Fibroblast of lung (primary cell): Measurements from ENCODE around the gene SUPT5H. TPM values are rescaled to one million over a fixed set of nuclear protein-coding genes. Genes with fewer than 3 reads are reported as not detected.

Experiments used
- DNase-seq, 2 donors: peaks; one replicate each; pipeline versions ENCODE4 v3.0.0 to v3.0.0-alpha.2; 2010; ENCODE audit warnings: low read depth in 2 of 2
- H2AFZ ChIP-seq: 2 replicates; pipeline ENCODE4 v1.5.1; 2012; ENCODE audit warnings: low read length, control low read depth, inconsistent platforms
- H3K27ac ChIP-seq: 2 replicates; pipeline ENCODE4 v1.5.1; 2011; ENCODE audit warnings: low read length, control low read depth; ENCODE audit not compliant: insufficient read depth
- H3K27me3 ChIP-seq: 2 replicates; pipeline ENCODE4 v1.5.1; 2011; ENCODE audit warnings: mild to moderate bottlenecking, low read length; ENCODE audit not compliant: control insufficient read depth, insufficient read depth
- H3K36me3 ChIP-seq: 2 replicates; pipeline ENCODE4 v1.5.1; 2011; ENCODE audit warnings: low read length; ENCODE audit not compliant: control insufficient read depth, insufficient read depth
- H3K4me1 ChIP-seq: 2 replicates; pipeline ENCODE4 v1.5.1; 2011; ENCODE audit warnings: low read length; ENCODE audit not compliant: control insufficient read depth, insufficient read depth; ENCODE audit errors: extremely low read depth
- H3K4me2 ChIP-seq: 2 replicates; pipeline ENCODE4 v1.5.1; 2011; ENCODE audit warnings: low read length, control low read depth; ENCODE audit not compliant: insufficient read depth; ENCODE audit errors: extremely low read depth
- H3K4me3 ChIP-seq, 4 experiments: fragments of 200-600 bp in 1 of 4; sonication (generic) in 1 of 4; replicated peaks in 1 of 4; 2 replicates each; pipeline ENCODE4 v1.5.1; 2011 to 2016; ENCODE audit warnings: low read length in 4 of 4, low read depth in 3 of 4, mild to moderate bottlenecking in 3 of 4, control low read depth in 2 of 4, inconsistent platforms in 1 of 4, mixed read lengths in 1 of 4; ENCODE audit not compliant: insufficient read depth in 1 of 4; ENCODE audit errors: control extremely low read depth in 1 of 4
- H3K79me2 ChIP-seq: 2 replicates; pipeline ENCODE4 v1.5.1; 2012; ENCODE audit warnings: mild to moderate bottlenecking, low read length, inconsistent platforms; ENCODE audit not compliant: control insufficient read depth, insufficient read depth
- H3K9ac ChIP-seq: 2 replicates; pipeline ENCODE4 v1.5.1; 2011; ENCODE audit warnings: mild to moderate bottlenecking, low read length, control low read depth; ENCODE audit not compliant: insufficient read depth
- H3K9me3 ChIP-seq: 2 replicates; pipeline ENCODE4 v1.5.1; 2012; ENCODE audit warnings: low read depth, low read length; ENCODE audit not compliant: control insufficient read depth, insufficient read depth
- H4K20me1 ChIP-seq: 2 replicates; pipeline ENCODE4 v1.5.1; 2011; ENCODE audit warnings: low read length; ENCODE audit not compliant: control insufficient read depth, insufficient read depth; ENCODE audit errors: extremely low read depth
- CTCF ChIP-seq, 2 donors: IDR thresholded peaks in 1 of 2; conservative IDR thresholded peaks in 1 of 2; 1 replicate in 1 of 2; 2 replicates in 1 of 2; pipeline ENCODE4 v1.5.1; 2011 to 2012; ENCODE audit warnings: low read length in 2 of 2, control low read depth in 1 of 2, inconsistent platforms in 1 of 2, low read depth in 1 of 2, mild to moderate bottlenecking in 1 of 2
- EZH2 ChIP-seq: IDR thresholded peaks from 2 replicates; pipeline ENCODE4 v1.5.1; 2012; ENCODE audit warnings: low read length, control low read depth, mild to moderate bottlenecking; ENCODE audit errors: missing control alignments
- polyA plus RNA-seq, 2 donors: library from polyadenylated mRNA; depleted of rRNA in 1 of 2; stranded (reverse) in 1 of 2; unstranded in 1 of 2; fragments of >200 nt; gene quantifications; 2 replicates each; pipeline ENCODE4 v1.2.1, GENCODE V29; 2011 to 2012; ENCODE audit warnings: missing spikeins in 1 of 2
- total RNA-seq: library from RNA; depleted of rRNA; stranded (reverse); fragments of >200 nt; gene quantifications from 2 replicates; pipeline ENCODE4 v1.2.1, GENCODE V29; 2014

Gene SUPT5H
- total and polyA plus RNA-seq, 2 donors (not counting 1 experiment from before 2014, with no cell fraction given), result 50.2 to 77.8 TPM

- no peaks in the 10 kb centered on the region for H3K9me3 ChIP-seq
- no peak for TF ChIP-seq EZH2
- TF ChIP-seq CTCF (conservative IDR thresholded peaks at IDR 0.05 in 1 of 2, IDR thresholded peaks at IDR 0.05 in 1 of 2; ENCODE audit: low read depth in 1 of 2, low read length in 2 of 2), result no peak
- H3K27ac ChIP-seq, result no peak overlapping the region
- DNase-seq, result no peak
- H3K27me3 ChIP-seq, result no peaks in the 10 kb centered on the region
- H3K4me2 ChIP-seq, result no peak overlapping the region
- no peak overlapping the region for H2AFZ ChIP-seq
- H3K4me1 ChIP-seq, result peaks cover 12% of the 10 kb centered on the region
- peaks cover 21% of the 10 kb centered on the region for H3K36me3 ChIP-seq
- no peak overlapping the region for H3K9ac ChIP-seq
- H3K4me3 ChIP-seq, result no peak overlapping the region
- H3K79me2 ChIP-seq, result no peaks in the 10 kb centered on the region
- H4K20me1 ChIP-seq, result no peaks in the 10 kb centered on the region
Observed at GRCh38 chr19:39425744-39426143, 19.6 kb upstream of the SUPT5H start.

- peaks cover 21% of the 10 kb centered on the region for H3K36me3 ChIP-seq
- no peak for DNase-seq
- H2AFZ ChIP-seq, result no peak overlapping the region
- H3K4me2 ChIP-seq, result no peak overlapping the region
- H3K9ac ChIP-seq, result no peak overlapping the region
- no peaks in the 10 kb centered on the region for H4K20me1 ChIP-seq
- H3K27ac ChIP-seq, result no peak overlapping the region
- no peaks in the 10 kb centered on the region for H3K9me3 ChIP-seq
- no peaks in the 10 kb centered on the region for H3K27me3 ChIP-seq
- peaks cover 12% of the 10 kb centered on the region for H3K4me1 ChIP-seq
- no peak overlapping the region for H3K4me3 ChIP-seq
- no peaks in the 10 kb centered on the region for H3K79me2 ChIP-seq
- TF ChIP-seq CTCF (conservative IDR thresholded peaks at IDR 0.05 in 1 of 2, IDR thresholded peaks at IDR 0.05 in 1 of 2; ENCODE audit: low read depth in 1 of 2, low read length in 2 of 2), result no peak
- no peak for TF ChIP-seq EZH2
Observed at GRCh38 chr19:39426170-39426569, 19.2 kb upstream of the SUPT5H start.

DNA sequence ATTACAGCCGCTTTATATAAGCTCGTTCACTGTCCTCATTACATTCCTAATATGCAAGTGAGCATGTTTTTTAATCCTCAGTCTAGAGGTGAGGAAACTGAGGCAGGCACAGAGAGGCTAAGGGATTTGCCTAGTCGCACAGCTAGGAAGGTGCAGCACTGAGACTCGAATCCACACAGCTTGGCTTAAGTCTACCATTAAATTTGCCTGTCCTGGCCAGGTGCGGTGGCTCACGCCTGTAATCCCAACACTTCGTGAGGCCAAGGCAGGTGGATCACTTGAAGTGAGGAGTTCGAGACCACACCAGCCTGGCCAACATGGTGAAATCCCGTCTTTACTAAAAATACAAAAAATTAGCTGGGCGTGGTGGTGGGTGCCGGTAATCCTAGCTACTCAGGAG lies 17.7 kb upstream of the SUPT5H start:
- Histone ChIP-seq H3K36me3 (peaks cover 19% of the 10 kb centered on the region), H3K9me3 (no peaks in the 10 kb centered on the region), H4K20me1 (no peaks in the 10 kb centered on the region), H3K27me3 (no peaks in the 10 kb centered on the region), H2AFZ (no peak overlapping the region), H3K4me3 (no peak overlapping the region), H3K4me2 (no peak overlapping the region), H3K9ac (no peak overlapping the region), H3K27ac (peak overlapping the region; percentile 94), H3K4me1 (peaks cover 12% of the 10 kb centered on the region), H3K79me2 (no peaks in the 10 kb centered on the region)
- TF ChIP-seq CTCF (conservative IDR thresholded peaks at IDR 0.05 in 1 of 2, IDR thresholded peaks at IDR 0.05 in 1 of 2; ENCODE audit: low read depth in 1 of 2, low read length in 2 of 2) (no peak), EZH2 (no peak)
- DNase-seq, result no peak
